ENCODE data around the gene FNDC7. TPM values are rescaled to one million over a fixed set of nuclear protein-coding genes. Genes with fewer than 3 reads are reported as not detected.

Gene FNDC7
- total and polyA plus RNA-seq, 9 of the 15 experiments (the other 6 are each of a cell fraction or from before 2014, with no cell fraction given) = not detected

DNA sequence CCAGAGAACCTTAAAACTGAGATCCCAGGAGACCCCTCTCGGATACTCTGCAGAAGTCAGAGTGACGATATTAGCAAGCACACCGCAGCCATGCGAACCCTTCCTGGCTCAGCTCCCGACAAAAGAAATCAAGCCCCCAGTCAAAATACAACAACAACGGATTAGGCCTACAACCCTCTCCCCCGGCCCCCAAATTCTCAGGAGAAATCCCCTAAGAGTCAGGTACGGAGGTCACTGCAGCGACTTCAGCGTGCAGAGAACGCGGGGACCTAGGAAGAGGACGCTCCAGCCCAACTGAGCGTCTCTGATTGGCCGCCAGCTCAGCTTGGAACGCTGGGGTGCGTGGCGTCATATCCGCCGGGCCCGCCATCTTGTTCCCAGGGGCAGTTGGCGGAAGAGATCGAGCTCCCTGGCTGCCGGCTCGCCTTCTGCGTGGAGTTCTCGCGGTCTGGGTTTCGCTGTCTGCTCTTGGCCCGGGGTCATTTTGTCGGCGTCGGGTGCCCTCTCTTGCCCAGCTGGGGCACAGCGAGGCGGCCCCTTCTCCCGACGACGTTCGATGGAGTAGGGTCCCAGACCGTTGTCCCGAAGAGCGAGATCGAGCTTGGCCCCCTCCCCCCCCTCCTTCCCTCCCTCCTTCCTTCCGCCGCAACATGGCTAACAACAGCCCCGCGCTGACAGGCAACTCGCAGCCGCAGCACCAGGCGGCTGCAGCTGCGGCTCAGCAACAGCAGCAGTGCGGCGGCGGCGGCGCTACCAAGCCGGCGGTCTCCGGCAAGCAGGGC is 20.6 kb upstream of the FNDC7 start, which contains the start of gene PRPF38B (continued):
- TF ChIP-seq CXXC5 (CRISPR knock-in tag; IDR thresholded peaks at IDR 0.05) (peak; percentile 83), NFE2 (IDR thresholded peaks at IDR 0.05; ENCODE audit: low read depth) (no peak), ZC3H11A (IDR thresholded peaks at IDR 0.05; ENCODE audit: low read depth, low read length) (0 out of 2 replicates have a peak, but pooled peaks have one; percentile 16), HSF4 (CRISPR knock-in tag; IDR thresholded peaks at IDR 0.05; ENCODE audit: borderline replicate concordance) (no peak), ADNP (tag; IDR thresholded peaks at IDR 0.05) (no peak), CBX1 (IDR thresholded peaks at IDR 0.05; ENCODE audit: low read depth) (peak; percentile 96), NR2F6 (CRISPR knock-in tag; IDR thresholded peaks at IDR 0.05) (no peak), NCOA2 (IDR thresholded peaks at IDR 0.05; ENCODE audit: partially characterized antibody in 2 of 2) (no peak), NONO (IDR thresholded peaks at IDR 0.05; ENCODE audit: low read depth in 2 of 2, low read length in 1 of 2) (peak in 1 of 2 experiments; percentile 59; a peak in 2 of 4 replicates), ZNF830 (CRISPR knock-in tag; IDR thresholded peaks at IDR 0.05) (no peak), HDAC1 (IDR thresholded peaks at IDR 0.05) (peak in 1 of 2 experiments; percentile 80; a peak in 2 of 4 replicates), JUN (IDR thresholded peaks at IDR 0.05; ENCODE audit: borderline replicate concordance, low read depth, low read length) (no peak; the same call in none of the 2 replicates), JUN (CRISPR knock-in tag; IDR thresholded peaks at IDR 0.05; ENCODE audit: borderline replicate concordance) (peak; percentile 83; the same call in 1 of the 2 replicates), SAFB2 (IDR thresholded peaks at IDR 0.05; ENCODE audit: borderline replicate concordance, low read depth, low read length, severe bottlenecking) (no peak), POLR2B (IDR thresholded peaks at IDR 0.05; ENCODE audit: low read depth, partially characterized antibody) (peak; percentile 98), RFX1 (IDR thresholded peaks at IDR 0.05) (no peak), BRF1 (IDR thresholded peaks at IDR 0.05; ENCODE audit: borderline replicate concordance, extremely low read depth, insufficient read length) (no peak), XRCC5 (IDR thresholded peaks at IDR 0.05; ENCODE audit: low read depth, low read length) (no peak), BACH1 (tag; IDR thresholded peaks at IDR 0.05) (no peak), POLR3G (IDR thresholded peaks at IDR 0.05; ENCODE audit: extremely low read depth, insufficient read length, insufficient replicate concordance) (no peak), TAF7 (tag; IDR thresholded peaks at IDR 0.05) (peak; percentile 84), ZNF444 (CRISPR knock-in tag; IDR thresholded peaks at IDR 0.05) (peak; percentile 93), PTTG1 (tag; IDR thresholded peaks at IDR 0.05; ENCODE audit: low read depth) (no peak), ELF2 (CRISPR knock-in tag; IDR thresholded peaks at IDR 0.05) (peak; percentile 87)
- TF ChIP-seq, protein P1, sequence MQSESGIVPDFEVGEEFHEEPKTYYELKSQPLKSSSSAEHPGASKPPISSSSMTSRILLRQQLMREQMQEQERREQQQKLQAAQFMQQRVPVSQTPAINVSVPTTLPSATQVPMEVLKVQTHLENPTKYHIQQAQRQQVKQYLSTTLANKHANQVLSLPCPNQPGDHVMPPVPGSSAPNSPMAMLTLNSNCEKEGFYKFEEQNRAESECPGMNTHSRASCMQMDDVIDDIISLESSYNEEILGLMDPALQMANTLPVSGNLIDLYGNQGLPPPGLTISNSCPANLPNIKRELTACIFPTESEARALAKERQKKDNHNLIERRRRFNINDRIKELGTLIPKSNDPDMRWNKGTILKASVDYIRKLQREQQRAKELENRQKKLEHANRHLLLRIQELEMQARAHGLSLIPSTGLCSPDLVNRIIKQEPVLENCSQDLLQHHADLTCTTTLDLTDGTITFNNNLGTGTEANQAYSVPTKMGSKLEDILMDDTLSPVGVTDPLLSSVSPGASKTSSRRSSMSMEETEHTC (IDR thresholded peaks at IDR 0.05) = no peak
- TF ChIP-seq, protein P2, sequence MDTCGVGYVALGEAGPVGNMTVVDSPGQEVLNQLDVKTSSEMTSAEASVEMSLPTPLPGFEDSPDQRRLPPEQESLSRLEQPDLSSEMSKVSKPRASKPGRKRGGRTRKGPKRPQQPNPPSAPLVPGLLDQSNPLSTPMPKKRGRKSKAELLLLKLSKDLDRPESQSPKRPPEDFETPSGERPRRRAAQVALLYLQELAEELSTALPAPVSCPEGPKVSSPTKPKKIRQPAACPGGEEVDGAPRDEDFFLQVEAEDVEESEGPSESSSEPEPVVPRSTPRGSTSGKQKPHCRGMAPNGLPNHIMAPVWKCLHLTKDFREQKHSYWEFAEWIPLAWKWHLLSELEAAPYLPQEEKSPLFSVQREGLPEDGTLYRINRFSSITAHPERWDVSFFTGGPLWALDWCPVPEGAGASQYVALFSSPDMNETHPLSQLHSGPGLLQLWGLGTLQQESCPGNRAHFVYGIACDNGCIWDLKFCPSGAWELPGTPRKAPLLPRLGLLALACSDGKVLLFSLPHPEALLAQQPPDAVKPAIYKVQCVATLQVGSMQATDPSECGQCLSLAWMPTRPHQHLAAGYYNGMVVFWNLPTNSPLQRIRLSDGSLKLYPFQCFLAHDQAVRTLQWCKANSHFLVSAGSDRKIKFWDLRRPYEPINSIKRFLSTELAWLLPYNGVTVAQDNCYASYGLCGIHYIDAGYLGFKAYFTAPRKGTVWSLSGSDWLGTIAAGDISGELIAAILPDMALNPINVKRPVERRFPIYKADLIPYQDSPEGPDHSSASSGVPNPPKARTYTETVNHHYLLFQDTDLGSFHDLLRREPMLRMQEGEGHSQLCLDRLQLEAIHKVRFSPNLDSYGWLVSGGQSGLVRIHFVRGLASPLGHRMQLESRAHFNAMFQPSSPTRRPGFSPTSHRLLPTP (IDR thresholded peaks at IDR 0.05; ENCODE audit: borderline replicate concordance, extremely low read depth, insufficient read length) = no peak
